Common myeloid progenitor, CD34-positive (primary cell): Measurements from ENCODE around the gene PDE6B. TPM values are rescaled to one million over a fixed set of nuclear protein-coding genes. Genes with fewer than 3 reads are reported as not detected.

ENCODE experiments used
- CTCF ChIA-PET: fragments of 350-600 bp; sonication (Branson Sonifier 250); formaldehyde crosslinking; loops from one replicate; lab custom pipeline; 2021; ENCODE audit warnings: antibody characterized with exemption; lab: Charles Lee
- POLR2A ChIA-PET: fragments of 350-600 bp; sonication (Branson Sonifier 250); formaldehyde crosslinking; loops from one replicate; lab custom pipeline; 2021; ENCODE audit warnings: antibody characterized with exemption; lab: Charles Lee
- DNase-seq, 3 donors: peaks; one replicate each; pipeline versions ENCODE4 v3.0.0 to v3.0.0-alpha.2; 2013
- H3K27ac ChIP-seq, 2 experiments: 1 replicate in 1 of 2; 2 replicates in 1 of 2; pipeline ENCODE4 v1.7.0; 2013; ENCODE audit warnings: inconsistent platforms in 2 of 2, low read length in 2 of 2, mild to moderate bottlenecking in 2 of 2, low read depth in 1 of 2, moderate library complexity in 1 of 2; ENCODE audit not compliant: severe bottlenecking in 2 of 2, insufficient read depth in 1 of 2, poor library complexity in 1 of 2
- H3K27me3 ChIP-seq, 5 experiments: replicated peaks in 2 of 5; 1 replicate in 3 of 5; 2 replicates in 2 of 5; pipeline versions ENCODE4 v1.6.1 to v1.7.0; 2013; ENCODE audit warnings: low read length in 4 of 5, mild to moderate bottlenecking in 2 of 5, moderate library complexity in 2 of 5, inconsistent platforms in 1 of 5; ENCODE audit not compliant: insufficient read depth in 5 of 5, control insufficient read depth in 4 of 5
- H3K36me3 ChIP-seq, 4 experiments: 1 replicate in 2 of 4; 2 replicates in 2 of 4; pipeline versions ENCODE4 v1.6.1 to v1.7.0; 2013; ENCODE audit warnings: low read length in 3 of 4, control low read depth in 1 of 4, mild to moderate bottlenecking in 1 of 4; ENCODE audit not compliant: control insufficient read depth in 4 of 4, insufficient read depth in 4 of 4
- H3K4me1 ChIP-seq, 4 experiments: 1 replicate in 3 of 4; 2 replicates in 1 of 4; pipeline versions ENCODE4 v1.6.1 to v1.7.1; 2013; ENCODE audit warnings: low read length in 3 of 4, mild to moderate bottlenecking in 3 of 4, control low read depth in 1 of 4, inconsistent platforms in 1 of 4, moderate library complexity in 1 of 4; ENCODE audit not compliant: control insufficient read depth in 4 of 4, insufficient read depth in 4 of 4; ENCODE audit errors: control extremely low read depth in 1 of 4
- H3K4me3 ChIP-seq, 7 experiments: 1 replicate in 4 of 7; 2 replicates in 3 of 7; pipeline versions ENCODE4 v1.5.1 to v1.7.0; 2013; ENCODE audit warnings: mild to moderate bottlenecking in 7 of 7, low read length in 6 of 7, moderate library complexity in 6 of 7, inconsistent platforms in 2 of 7, low read depth in 2 of 7, control low read depth in 1 of 7; ENCODE audit not compliant: insufficient read depth in 4 of 7, control insufficient read depth in 1 of 7; ENCODE audit errors: extremely low read depth in 1 of 7
- H3K9me3 ChIP-seq, 5 experiments: 1 replicate in 4 of 5; 2 replicates in 1 of 5; pipeline versions ENCODE4 v1.6.1 to v1.7.1; 2013; ENCODE audit warnings: low read length in 4 of 5, mild to moderate bottlenecking in 2 of 5, inconsistent platforms in 1 of 5, low read depth in 1 of 5, moderate library complexity in 1 of 5; ENCODE audit not compliant: control insufficient read depth in 4 of 5, insufficient read depth in 2 of 5; ENCODE audit errors: control extremely low read depth in 1 of 5
- WGBS: methylation state at CpG from one replicate; pipeline ENCODE4 v1.1.5; 2013; ENCODE audit not compliant: insufficient coverage; 5-methylcytosine and 5-hydroxymethylcytosine counted together
- polyA plus RNA-seq: library from polyadenylated mRNA; unstranded; fragments of 120-200 nt; gene quantifications from one replicate; pipeline ENCODE4 v1.2.1, GENCODE V29; 2013

PDE6B gene
- 22.7 TPM for polyA plus RNA-seq

- 92% methylated on average over 20 of the region's 21 CpGs for WGBS
- H3K36me3 ChIP-seq: no peaks in the 10 kb centered on the region
- no peak within 1 kb of the TSS for H3K27ac ChIP-seq
- H3K9me3 ChIP-seq: no peaks in the 10 kb centered on the region
- DNase-seq: no peak
- H3K4me1 ChIP-seq: peaks cover 0 to 4% (median 0%) of the 10 kb centered on the region in 4 experiments
- ChIA-PET CTCF (interaction anchor here (0.6 kb wide), 1 partner anchor 16 kb away, joined by 3 read pairs; no protein-coding TSS in a partner anchor), POLR2A (no interaction called here)
- peaks cover 0 to 25% (median 3%) of the 10 kb centered on the region in 5 experiments for H3K27me3 ChIP-seq
- H3K4me3 ChIP-seq: no peak within 1 kb of the TSS
Measured at GRCh38 chr4:624705-625590, at the start of gene PDE6B. Gene PDE6B, plus strand, starts transcription at chr4:625573. Its CDS starts 54 bp downstream, at chr4:625627.

GRCh38 chr4:576245-576821 is 49.0 kb upstream of the PDE6B start, which contains the start of gene TMEM271:
Gene TMEM271, minus strand, starts transcription at chr4:576295. Its CDS starts 233 bp downstream, at chr4:576062.
- WGBS: 0% methylated on average over 9 of the region's 60 CpGs
- peaks cover 0 to 14% (median 7%) of the 10 kb centered on the region in 5 experiments for H3K9me3 ChIP-seq
- ChIA-PET POLR2A (no interaction called here), CTCF (no interaction called here)
- H3K4me3 ChIP-seq: peak within 1 kb of the TSS in 4 of 7 experiments; percentile 21 to 45 (median 37)
- no peaks in the 10 kb centered on the region for H3K36me3 ChIP-seq
- H3K27ac ChIP-seq: no peak within 1 kb of the TSS
- peak in 2 of 3 donors; percentile 12 to 13 for DNase-seq
- H3K4me1 ChIP-seq: peaks cover 0 to 40% (median 17%) of the 10 kb centered on the region in 4 experiments
- peaks cover 5 to 92% (median 46%) of the 10 kb centered on the region in 5 experiments for H3K27me3 ChIP-seq

GRCh38 chr4:576991-577498 is 48.3 kb upstream of the PDE6B start:
- Histone ChIP-seq H3K36me3 (no peaks in the 10 kb centered on the region), H3K27me3 (peaks cover 10 to 92% (median 44%) of the 10 kb centered on the region in 5 experiments), H3K4me1 (peaks cover 0 to 40% (median 17%) of the 10 kb centered on the region in 4 experiments), H3K9me3 (peaks cover 0 to 10% (median 6%) of the 10 kb centered on the region in 5 experiments), H3K4me3 (peak overlapping the region in 3 of 7 experiments; percentile 19 to 45 (median 42)), H3K27ac (no peak overlapping the region)
- peak in 1 of 3 donors; percentile 30 for DNase-seq
- ChIA-PET CTCF (interaction anchor here (1.2 kb wide), 1 partner anchor 10 kb away, joined by 3 read pairs; no protein-coding TSS in a partner anchor), POLR2A (interaction anchor here (0.9 kb wide), 1 partner anchor 13 kb away, joined by 4 read pairs; no protein-coding TSS in a partner anchor)
- WGBS: 1% methylated on average over 28 of the region's 37 CpGs

- Histone ChIP-seq H3K27me3 (peaks cover 10 to 87% (median 39%) of the 10 kb centered on the region in 5 experiments), H3K4me1 (peaks cover 0 to 40% (median 17%) of the 10 kb centered on the region in 4 experiments), H3K9me3 (peaks cover 0 to 6% (median 3%) of the 10 kb centered on the region in 5 experiments), H3K36me3 (no peaks in the 10 kb centered on the region), H3K27ac (no peak overlapping the region), H3K4me3 (peak overlapping the region in 3 of 7 experiments; percentile 19 to 45 (median 42))
- ChIA-PET POLR2A (interaction anchor here (0.9 kb wide), 1 partner anchor 12 kb away, joined by 4 read pairs; no protein-coding TSS in a partner anchor), CTCF (interaction anchor here (1.2 to 1.6 kb wide), 2 partner anchors 9 kb away, joined by 3 read pairs; no protein-coding TSS in a partner anchor)
- WGBS: 3% methylated on average over 46 of the region's 52 CpGs
- DNase-seq: peak; percentile 40 to 81 (median 72)
Measured at GRCh38 chr4:577499-578450, 47.6 kb upstream of the PDE6B start.

- 18% methylated on average over 28 of the region's 32 CpGs for WGBS
- no peak for DNase-seq
- POLR2A ChIA-PET: no interaction called here
- CTCF ChIA-PET: interaction anchor here (1.2 to 1.6 kb wide), 2 partner anchors 8 to 10 kb away, joined by 3 read pairs; no protein-coding TSS in a partner anchor
- Histone ChIP-seq H3K9me3 (peaks cover 0 to 5% (median 2%) of the 10 kb centered on the region in 5 experiments), H3K4me1 (peaks cover 0 to 40% (median 17%) of the 10 kb centered on the region in 4 experiments), H3K27me3 (peaks cover 10 to 77% (median 30%) of the 10 kb centered on the region in 5 experiments), H3K36me3 (no peaks in the 10 kb centered on the region), H3K4me3 (no peak overlapping the region), H3K27ac (no peak overlapping the region)
Measured at GRCh38 chr4:578451-579443, 46.6 kb upstream of the PDE6B start.
